Measurements from ENCODE around the gene GRM7.

GRM7 gene

GRCh38 chr3:7520593-7520992 is 659.7 kb downstream of the GRM7 start:
- TF ChIP-seq TAF1 (IDR thresholded peaks at IDR 0.05; ENCODE audit: borderline replicate concordance, insufficient read depth, low read length) (no peak), POLR2AphosphoS5 (IDR thresholded peaks at IDR 0.05; ENCODE audit: low read depth, low read length) (no peak), FOXP2 (optimal IDR thresholded peaks at IDR 0.05; ENCODE audit: borderline replicate concordance, extremely low read depth, extremely low read length, insufficient read depth) (no peak), SIN3A (IDR thresholded peaks at IDR 0.05; ENCODE audit: borderline replicate concordance, insufficient read depth, low read length) (no peak)
- TF ChIP-seq, protein P1, sequence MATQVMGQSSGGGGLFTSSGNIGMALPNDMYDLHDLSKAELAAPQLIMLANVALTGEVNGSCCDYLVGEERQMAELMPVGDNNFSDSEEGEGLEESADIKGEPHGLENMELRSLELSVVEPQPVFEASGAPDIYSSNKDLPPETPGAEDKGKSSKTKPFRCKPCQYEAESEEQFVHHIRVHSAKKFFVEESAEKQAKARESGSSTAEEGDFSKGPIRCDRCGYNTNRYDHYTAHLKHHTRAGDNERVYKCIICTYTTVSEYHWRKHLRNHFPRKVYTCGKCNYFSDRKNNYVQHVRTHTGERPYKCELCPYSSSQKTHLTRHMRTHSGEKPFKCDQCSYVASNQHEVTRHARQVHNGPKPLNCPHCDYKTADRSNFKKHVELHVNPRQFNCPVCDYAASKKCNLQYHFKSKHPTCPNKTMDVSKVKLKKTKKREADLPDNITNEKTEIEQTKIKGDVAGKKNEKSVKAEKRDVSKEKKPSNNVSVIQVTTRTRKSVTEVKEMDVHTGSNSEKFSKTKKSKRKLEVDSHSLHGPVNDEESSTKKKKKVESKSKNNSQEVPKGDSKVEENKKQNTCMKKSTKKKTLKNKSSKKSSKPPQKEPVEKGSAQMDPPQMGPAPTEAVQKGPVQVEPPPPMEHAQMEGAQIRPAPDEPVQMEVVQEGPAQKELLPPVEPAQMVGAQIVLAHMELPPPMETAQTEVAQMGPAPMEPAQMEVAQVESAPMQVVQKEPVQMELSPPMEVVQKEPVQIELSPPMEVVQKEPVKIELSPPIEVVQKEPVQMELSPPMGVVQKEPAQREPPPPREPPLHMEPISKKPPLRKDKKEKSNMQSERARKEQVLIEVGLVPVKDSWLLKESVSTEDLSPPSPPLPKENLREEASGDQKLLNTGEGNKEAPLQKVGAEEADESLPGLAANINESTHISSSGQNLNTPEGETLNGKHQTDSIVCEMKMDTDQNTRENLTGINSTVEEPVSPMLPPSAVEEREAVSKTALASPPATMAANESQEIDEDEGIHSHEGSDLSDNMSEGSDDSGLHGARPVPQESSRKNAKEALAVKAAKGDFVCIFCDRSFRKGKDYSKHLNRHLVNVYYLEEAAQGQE (IDR thresholded peaks at IDR 0.05; ENCODE audit: insufficient read depth in 1 of 2, low read depth in 2 of 2, low read length in 2 of 2): no peak

DNA sequence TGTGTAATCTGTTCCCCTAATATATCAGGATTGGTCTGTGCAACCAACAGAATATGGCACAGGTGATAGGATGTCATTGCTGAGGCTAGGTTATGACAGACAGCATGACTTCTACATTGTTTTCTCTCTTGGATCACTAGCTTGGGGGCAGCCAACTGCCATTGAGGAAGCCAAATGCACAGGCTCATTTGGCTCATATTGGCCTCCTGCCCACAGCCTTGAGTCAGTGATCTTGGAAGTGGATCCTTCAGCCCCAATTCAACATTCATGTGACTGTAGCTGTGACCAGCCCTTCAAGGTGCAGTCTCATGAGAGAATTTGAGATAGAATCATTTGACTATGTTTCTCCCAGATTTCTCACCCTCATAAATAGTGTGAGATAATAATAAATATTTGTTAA is 675.6 kb downstream of the GRM7 start:
- TF ChIP-seq, protein P1 (IDR thresholded peaks at IDR 0.05; ENCODE audit: insufficient read depth in 1 of 2, low read depth in 2 of 2, low read length in 2 of 2): no peak
- TF ChIP-seq TAF1 (IDR thresholded peaks at IDR 0.05; ENCODE audit: borderline replicate concordance, insufficient read depth, low read length) (no peak), FOXP2 (optimal IDR thresholded peaks at IDR 0.05; ENCODE audit: borderline replicate concordance, extremely low read depth, extremely low read length, insufficient read depth) (no peak), SIN3A (IDR thresholded peaks at IDR 0.05; ENCODE audit: borderline replicate concordance, insufficient read depth, low read length) (no peak), POLR2AphosphoS5 (IDR thresholded peaks at IDR 0.05; ENCODE audit: low read depth, low read length) (no peak)

GRCh38 chr3:7536921-7537320 is 676.0 kb downstream of the GRM7 start:
- TF ChIP-seq SIN3A (IDR thresholded peaks at IDR 0.05; ENCODE audit: borderline replicate concordance, insufficient read depth, low read length): no peak
- TF ChIP-seq POLR2AphosphoS5 (IDR thresholded peaks at IDR 0.05; ENCODE audit: low read depth, low read length): no peak
- TF ChIP-seq, protein P1 (IDR thresholded peaks at IDR 0.05; ENCODE audit: insufficient read depth in 1 of 2, low read depth in 2 of 2, low read length in 2 of 2): no peak
- no peak for TF ChIP-seq FOXP2 (optimal IDR thresholded peaks at IDR 0.05; ENCODE audit: borderline replicate concordance, extremely low read depth, extremely low read length, insufficient read depth)
- TF ChIP-seq TAF1 (IDR thresholded peaks at IDR 0.05; ENCODE audit: borderline replicate concordance, insufficient read depth, low read length): no peak

GRCh38 chr3:7543294-7543880 is 682.5 kb downstream of the GRM7 start:
- TF ChIP-seq, protein P1 (IDR thresholded peaks at IDR 0.05; ENCODE audit: insufficient read depth in 1 of 2, low read depth in 2 of 2, low read length in 2 of 2): no peak
- no peak for TF ChIP-seq POLR2AphosphoS5 (IDR thresholded peaks at IDR 0.05; ENCODE audit: low read depth, low read length)
- no peak for TF ChIP-seq TAF1 (IDR thresholded peaks at IDR 0.05; ENCODE audit: borderline replicate concordance, insufficient read depth, low read length)
- TF ChIP-seq FOXP2 (optimal IDR thresholded peaks at IDR 0.05; ENCODE audit: borderline replicate concordance, extremely low read depth, extremely low read length, insufficient read depth): no peak
- no peak for TF ChIP-seq SIN3A (IDR thresholded peaks at IDR 0.05; ENCODE audit: borderline replicate concordance, insufficient read depth, low read length)

Data from PFSK-1 (cell line).